CD4-positive, alpha-beta T cell treated with Interleukin-4 for 4 hours (primary cell): ENCODE results near the gene CENPP.
"Not testable (repeated sequence)": the region's sequence is repeated elsewhere in the genome, so short reads cannot be mapped to it uniquely, and the experiment has no call there.

Source experiments
- DNase-seq: peaks from one replicate; pipeline ENCODE4 v3.0.0-alpha.2; 2020

The CENPP gene

GRCh38 chr9:92558612-92559374 lies 233.0 kb downstream of the CENPP start:
- DNase-seq = no peak

GRCh38 chr9:92561374-92562330 lies 235.9 kb downstream of the CENPP start:
- no peak for DNase-seq

DNA sequence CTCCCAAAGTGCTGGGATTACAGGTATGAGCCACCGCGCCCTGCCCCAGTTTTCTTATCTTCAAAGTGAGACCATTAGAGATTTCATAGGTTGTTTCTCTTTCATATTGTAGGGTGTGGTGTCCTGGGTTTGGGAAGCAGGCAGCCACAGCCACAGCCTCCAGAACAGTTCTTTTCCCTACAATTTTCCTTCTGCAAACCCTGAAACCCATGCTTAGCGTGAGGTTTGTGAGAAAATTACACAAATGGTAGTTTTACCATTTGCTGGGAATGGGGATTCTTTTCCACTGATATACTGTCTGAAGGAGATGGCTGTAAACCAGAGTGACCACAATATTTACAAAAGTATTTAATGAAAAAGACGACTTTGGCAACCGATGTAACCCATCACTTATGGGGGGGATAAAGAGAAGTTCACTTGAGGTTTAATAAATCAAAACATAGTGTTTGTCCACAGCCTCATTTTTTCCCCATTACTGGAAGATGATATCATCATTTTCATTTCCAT lies 236.8 kb downstream of the CENPP start:
- DNase-seq = no peak

GRCh38 chr9:92563116-92564100 lies 237.7 kb downstream of the CENPP start:
- no peak for DNase-seq

- DNase-seq = no peak
These were observed 238.8 kb downstream of the CENPP start for GRCh38 chr9:92564504-92564903.

DNA sequence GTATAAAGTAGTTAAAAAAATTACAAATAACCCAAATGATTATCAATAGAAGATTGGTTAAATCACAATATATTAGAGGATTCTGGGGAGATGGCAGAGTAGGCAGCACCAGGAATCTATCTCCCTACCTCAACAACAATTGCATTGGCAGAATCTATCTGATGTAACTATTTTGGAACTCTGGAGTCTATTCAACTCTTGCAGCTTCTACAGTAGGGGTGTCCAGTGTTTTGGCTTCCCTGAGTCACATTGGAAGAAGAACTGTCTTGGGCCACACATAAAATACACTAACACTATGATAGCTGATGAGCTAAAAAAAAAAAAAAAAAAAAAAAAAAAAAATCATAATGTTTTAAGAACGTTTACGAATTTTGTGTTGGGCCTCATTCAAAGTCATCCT lies 239.2 kb downstream of the CENPP start:
- DNase-seq = no peak

DNA sequence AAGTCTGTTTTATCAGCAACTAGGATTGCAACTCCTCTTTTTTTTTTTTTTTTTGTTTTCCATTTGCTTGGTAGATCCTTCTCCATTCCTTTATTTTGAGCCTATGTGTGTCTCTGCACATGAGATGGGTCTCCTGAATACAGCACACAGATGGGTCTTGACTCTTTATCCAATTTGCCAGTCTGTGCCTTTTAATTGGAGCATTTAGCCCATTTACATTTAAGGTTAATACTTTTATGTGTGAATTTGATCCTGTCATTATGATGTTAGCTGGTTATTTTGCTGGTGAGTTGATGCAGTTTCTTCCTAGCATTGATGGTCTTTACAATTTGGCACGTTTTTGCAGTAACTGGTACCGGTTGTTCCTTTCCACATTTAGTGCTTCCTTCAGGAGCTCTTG lies 246.1 kb downstream of the CENPP start:
- not testable (repeated sequence) for DNase-seq

DNA sequence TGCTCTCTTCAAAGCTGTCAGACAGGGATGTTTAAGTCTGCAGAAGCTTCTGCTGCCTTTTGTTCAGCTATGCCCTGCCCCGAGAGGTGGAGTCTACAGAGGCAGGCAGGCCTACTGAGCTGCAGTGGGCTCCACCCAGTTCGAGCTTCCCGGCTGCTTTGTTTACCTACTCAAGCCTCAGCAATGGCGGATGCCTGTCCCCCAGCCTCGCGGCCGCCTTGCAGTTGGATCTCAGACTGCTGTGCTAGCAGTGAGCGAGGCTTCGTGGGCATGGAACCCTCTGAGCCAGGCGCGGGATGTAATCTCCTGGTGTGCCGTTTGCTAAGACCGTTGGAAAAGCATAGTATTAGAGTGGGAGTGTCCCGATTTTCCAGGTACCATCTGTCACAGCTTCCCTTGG lies 247.9 kb downstream of the CENPP start:
- not testable (repeated sequence) for DNase-seq

- no peak for DNase-seq
These were observed 250.4 kb downstream of the CENPP start for GRCh38 chr9:92576175-92576574.

DNA sequence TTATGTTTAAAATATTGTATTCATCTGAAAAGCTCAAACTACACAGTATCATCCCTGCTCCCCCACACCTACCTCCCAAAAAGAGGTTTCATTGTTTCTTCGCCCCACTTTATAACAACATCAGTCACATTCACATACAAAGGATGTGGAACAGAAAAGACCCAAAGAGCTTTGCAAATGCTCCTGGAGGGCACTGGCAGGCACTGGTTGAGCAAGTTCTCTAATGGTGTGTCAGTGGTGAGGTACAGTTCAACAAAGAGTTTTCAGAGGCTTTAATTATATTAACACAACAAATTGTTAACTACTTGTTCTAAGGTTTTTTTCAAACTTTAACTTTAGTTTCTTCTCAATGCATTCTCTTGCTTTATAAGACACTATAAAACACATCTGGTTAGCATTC lies 264.2 kb downstream of the CENPP start:
- no peak for DNase-seq

DNA sequence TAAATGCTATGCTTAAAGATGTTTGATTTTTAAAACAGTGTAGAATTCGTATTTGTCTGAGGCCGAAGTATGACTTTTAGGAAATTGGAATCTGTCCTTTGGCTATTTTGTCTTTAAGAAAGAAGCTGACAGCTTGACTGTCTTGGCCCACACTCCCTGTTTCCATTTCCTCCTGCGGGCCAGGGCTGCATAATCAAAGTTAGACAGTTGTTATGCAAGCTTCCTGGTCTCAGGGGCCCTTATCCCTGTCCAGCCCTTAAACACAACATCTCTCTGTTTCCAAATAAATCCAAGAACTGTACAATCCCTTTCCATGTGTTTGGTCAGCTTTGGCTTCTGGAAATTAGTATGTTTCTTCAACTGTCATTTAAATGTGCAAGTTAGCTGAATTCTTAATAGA lies 264.6 kb downstream of the CENPP start:
- no peak for DNase-seq

- DNase-seq = no peak
These were observed 266.8 kb downstream of the CENPP start for GRCh38 chr9:92592537-92592936.

GRCh38 chr9:92592946-92593861 lies 267.5 kb downstream of the CENPP start:
- no peak for DNase-seq

DNA sequence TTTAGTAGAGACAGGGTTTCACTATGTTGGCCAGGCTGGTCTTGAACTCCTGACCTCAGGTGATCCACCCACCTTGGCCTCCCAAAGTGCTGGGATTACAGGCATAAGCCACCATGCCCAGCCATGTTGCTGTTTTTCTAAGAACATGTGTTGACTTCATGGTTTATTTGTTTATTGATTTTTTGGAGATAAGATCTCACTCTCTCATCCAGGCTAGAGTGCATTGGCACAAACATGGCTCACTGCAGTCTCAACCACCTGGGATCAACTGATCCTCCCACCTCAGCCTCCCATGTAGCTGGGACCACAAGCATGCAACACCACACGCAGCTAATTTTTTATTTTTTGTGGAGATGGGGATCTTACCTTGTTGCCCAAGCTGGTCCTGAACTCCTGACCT lies 269.3 kb downstream of the CENPP start:
- not testable (repeated sequence) for DNase-seq

GRCh38 chr9:92595930-92596329 lies 270.2 kb downstream of the CENPP start:
- DNase-seq = no peak

- no peak for DNase-seq
These were observed 272.6 kb downstream of the CENPP start for GRCh38 chr9:92598382-92598781.

GRCh38 chr9:92599938-92600461 lies 274.2 kb downstream of the CENPP start:
- DNase-seq = no peak

DNA sequence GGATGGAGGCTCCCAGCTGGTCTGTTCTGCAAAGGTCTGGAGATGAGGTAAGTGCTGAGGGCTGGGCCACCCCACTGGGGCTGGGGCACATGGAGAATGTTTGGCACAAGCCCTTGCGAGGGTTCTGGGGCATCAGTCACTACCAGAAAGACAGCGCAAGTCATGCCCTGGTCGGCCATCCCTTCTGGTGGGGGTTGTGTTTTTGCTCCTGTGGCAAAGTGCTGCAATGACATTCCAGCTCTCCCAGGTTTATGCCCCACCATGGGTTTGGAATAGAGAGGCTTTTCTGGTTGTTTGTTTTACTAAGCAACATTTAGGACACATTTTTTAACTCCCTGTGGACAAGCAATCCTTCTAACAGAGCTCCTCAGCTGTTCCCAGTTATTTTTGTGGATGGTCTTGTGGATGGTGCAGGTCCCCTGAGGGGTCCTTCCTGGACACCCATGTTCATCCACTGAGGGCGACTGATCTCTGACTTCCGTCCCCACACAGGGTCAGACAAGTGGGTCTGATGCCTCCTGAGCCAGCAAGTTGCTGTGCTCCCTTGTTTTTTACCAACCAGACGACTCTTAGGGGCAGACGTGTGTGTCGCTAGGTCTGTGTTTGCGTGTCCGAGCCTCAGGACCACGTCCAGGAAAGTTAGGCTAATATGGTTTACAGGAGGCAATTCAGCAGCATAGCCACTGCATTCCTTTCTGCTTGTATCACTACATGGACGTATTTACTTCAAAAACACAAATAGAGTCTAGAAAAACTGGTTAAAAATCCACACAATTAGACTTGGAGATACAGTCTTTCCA lies 274.9 kb downstream of the CENPP start:
- DNase-seq = no peak

- DNase-seq = no peak
These were observed 275.7 kb downstream of the CENPP start for GRCh38 chr9:92601451-92601850.

DNA sequence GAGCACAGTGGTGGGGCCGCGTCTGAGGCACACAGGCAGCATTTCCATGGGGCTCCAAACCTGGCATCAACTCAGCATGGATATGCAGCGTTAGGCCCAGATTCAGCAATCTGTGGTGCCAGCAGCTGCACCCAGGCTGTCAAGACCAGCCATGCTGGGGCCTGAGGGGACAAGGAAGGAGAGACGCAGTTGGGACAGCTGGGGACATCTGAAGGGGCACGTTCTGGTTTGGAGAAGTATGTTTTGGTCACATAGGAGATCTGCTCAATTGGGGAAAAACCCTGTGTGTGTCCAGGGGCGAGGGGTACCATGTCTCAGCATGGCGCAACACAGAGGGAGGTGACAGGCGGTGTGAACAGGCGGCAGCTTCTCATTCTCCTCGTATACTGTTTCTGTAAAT lies 276.7 kb downstream of the CENPP start:
- DNase-seq = no peak
